ENCODE results near the gene MYH6. TPM values are rescaled to one million over a fixed set of nuclear protein-coding genes. Genes with fewer than 3 reads are reported as not detected.

Gene MYH6
- total and polyA plus RNA-seq, 4 donors = 0.05 to 0.17 (median 0.06) TPM; not detected in 1

DNA sequence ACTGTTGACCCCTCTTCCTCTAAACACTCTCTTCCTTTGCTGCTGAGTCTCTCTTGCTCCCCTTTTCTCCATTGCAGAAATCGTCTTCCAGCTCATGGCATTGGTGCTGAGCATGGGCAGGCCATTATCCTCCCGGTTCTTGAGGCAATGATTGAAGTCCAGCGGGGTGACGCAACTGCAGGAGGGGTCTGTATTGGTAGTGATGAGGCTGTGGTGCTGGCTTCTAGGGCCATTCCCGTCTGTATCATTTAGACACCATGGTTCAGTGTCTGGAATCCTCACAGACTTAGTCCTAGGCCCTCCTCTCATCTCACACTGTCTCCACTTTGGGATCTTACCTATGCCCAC, 54.7 kb downstream of the MYH6 start:
- 75% methylated on average over 5 of the region's 5 CpGs for WGBS
- no peaks in the 10 kb centered on the region for H3K9me3 ChIP-seq (ENCODE audit: control insufficient read depth in 4 of 4, low read length in 3 of 4)
- no peak overlapping the region for H3K4me3 ChIP-seq (ENCODE audit: low read depth in 1 of 3, low read length in 3 of 3)
- H3K4me1 ChIP-seq (ENCODE audit: control insufficient read depth in 4 of 4, insufficient read depth in 4 of 4, low read length in 3 of 4) = peaks cover 4 to 11% (median 8%) of the 10 kb centered on the region in 4 donors
- DNase-seq (ENCODE audit: low spot score) = no peak
- no peaks in the 10 kb centered on the region for H3K36me3 ChIP-seq (ENCODE audit: control insufficient read depth in 4 of 4, insufficient read depth in 3 of 4, low read depth in 1 of 4, low read length in 3 of 4)
- H3K27me3 ChIP-seq (ENCODE audit: control insufficient read depth in 4 of 4, insufficient read depth in 4 of 4, low read length in 3 of 4) = peaks cover 0 to 11% (median 2%) of the 10 kb centered on the region in 4 donors
- H3K27ac ChIP-seq (ENCODE audit: low read depth in 1 of 2, low read length in 2 of 2) = no peak overlapping the region
- TF ChIP-seq RAD21 (IDR thresholded peaks at IDR 0.05) (no peak), GABPA (IDR thresholded peaks at IDR 0.05 in 1 of 2, conservative IDR thresholded peaks at IDR 0.05 in 1 of 2) (no peak), EGR1 (IDR thresholded peaks at IDR 0.05; ENCODE audit: low read depth in 2 of 2) (no peak), FOXA2 (IDR thresholded peaks at IDR 0.05) (no peak), RXRA (IDR thresholded peaks at IDR 0.05) (no peak), SP1 (IDR thresholded peaks at IDR 0.05) (no peak), HNF4A (conservative IDR thresholded peaks at IDR 0.05) (no peak), YY1 (IDR thresholded peaks at IDR 0.05) (no peak), FOXA1 (IDR thresholded peaks at IDR 0.05) (no peak), TAF1 (conservative IDR thresholded peaks at IDR 0.05) (no peak), NR2F2 (IDR thresholded peaks at IDR 0.05) (no peak), HNF4G (IDR thresholded peaks at IDR 0.05) (no peak), JUND (IDR thresholded peaks at IDR 0.05) (no peak)
- TF ChIP-seq, protein P1, sequence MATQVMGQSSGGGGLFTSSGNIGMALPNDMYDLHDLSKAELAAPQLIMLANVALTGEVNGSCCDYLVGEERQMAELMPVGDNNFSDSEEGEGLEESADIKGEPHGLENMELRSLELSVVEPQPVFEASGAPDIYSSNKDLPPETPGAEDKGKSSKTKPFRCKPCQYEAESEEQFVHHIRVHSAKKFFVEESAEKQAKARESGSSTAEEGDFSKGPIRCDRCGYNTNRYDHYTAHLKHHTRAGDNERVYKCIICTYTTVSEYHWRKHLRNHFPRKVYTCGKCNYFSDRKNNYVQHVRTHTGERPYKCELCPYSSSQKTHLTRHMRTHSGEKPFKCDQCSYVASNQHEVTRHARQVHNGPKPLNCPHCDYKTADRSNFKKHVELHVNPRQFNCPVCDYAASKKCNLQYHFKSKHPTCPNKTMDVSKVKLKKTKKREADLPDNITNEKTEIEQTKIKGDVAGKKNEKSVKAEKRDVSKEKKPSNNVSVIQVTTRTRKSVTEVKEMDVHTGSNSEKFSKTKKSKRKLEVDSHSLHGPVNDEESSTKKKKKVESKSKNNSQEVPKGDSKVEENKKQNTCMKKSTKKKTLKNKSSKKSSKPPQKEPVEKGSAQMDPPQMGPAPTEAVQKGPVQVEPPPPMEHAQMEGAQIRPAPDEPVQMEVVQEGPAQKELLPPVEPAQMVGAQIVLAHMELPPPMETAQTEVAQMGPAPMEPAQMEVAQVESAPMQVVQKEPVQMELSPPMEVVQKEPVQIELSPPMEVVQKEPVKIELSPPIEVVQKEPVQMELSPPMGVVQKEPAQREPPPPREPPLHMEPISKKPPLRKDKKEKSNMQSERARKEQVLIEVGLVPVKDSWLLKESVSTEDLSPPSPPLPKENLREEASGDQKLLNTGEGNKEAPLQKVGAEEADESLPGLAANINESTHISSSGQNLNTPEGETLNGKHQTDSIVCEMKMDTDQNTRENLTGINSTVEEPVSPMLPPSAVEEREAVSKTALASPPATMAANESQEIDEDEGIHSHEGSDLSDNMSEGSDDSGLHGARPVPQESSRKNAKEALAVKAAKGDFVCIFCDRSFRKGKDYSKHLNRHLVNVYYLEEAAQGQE (IDR thresholded peaks at IDR 0.05) = no peak
- TF ChIP-seq, protein P2, sequence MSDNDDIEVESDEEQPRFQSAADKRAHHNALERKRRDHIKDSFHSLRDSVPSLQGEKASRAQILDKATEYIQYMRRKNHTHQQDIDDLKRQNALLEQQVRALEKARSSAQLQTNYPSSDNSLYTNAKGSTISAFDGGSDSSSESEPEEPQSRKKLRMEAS (IDR thresholded peaks at IDR 0.05) = no peak
- TF ChIP-seq, protein P3, sequence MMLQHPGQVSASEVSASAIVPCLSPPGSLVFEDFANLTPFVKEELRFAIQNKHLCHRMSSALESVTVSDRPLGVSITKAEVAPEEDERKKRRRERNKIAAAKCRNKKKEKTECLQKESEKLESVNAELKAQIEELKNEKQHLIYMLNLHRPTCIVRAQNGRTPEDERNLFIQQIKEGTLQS (IDR thresholded peaks at IDR 0.05) = no peak
- H3K9ac ChIP-seq (ENCODE audit: low read depth in 1 of 2, low read length in 2 of 2) = no peak overlapping the region

DNA sequence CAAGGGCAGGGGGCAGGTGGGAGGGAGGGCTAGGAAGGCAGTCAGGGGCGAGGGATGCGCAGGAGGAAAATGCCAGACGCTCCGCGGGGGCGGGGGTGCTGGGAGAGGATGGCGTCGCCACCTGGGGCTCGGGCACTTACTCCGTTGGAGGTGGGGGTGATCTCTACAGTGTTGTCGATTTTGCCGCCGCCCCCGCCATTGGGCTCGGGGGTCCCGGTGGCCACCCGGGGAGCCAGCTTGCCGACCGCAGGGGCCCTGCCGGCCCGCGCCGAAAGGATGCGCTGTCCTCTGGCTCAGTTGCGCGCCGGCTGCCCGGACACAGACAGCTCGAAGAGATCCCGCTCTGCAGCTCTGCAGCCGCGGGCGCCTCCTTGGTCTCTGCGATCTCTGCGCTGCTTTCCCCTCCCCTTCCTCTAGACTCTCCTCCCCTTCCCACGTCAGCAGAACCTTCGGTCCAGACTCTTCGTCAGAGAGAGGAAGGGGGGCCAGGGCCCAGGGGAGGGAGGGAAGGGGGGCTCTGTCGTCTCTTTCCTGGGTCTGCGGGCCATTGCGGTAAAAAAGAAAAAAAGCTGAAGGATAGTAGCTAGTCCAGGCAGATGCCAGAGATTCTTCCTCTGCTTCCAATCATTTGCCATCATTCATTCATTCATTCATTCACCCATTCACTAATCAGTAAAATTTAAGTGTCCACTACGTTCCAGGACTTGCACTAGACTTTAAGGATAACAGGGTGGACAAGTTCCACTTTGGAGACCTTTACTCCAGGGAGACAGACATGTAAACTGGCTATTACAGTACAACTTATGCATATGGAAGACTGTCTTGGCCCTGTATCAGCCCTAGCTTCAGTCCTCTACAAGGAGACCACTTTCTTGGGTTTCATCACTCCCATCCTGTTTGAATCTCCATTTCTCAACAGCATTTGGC, 55.3 kb downstream of the MYH6 start, which contains the start of gene SLC22A17:
Gene SLC22A17 (minus strand): TSS at position 382 of the 927 bp plus-strand sequence.
- WGBS = 4% methylated on average over 42 of the region's 42 CpGs
- H3K4me1 ChIP-seq (ENCODE audit: control insufficient read depth in 4 of 4, insufficient read depth in 4 of 4, low read length in 3 of 4) = peaks cover 4 to 11% (median 8%) of the 10 kb centered on the region in 4 donors
- H3K9me3 ChIP-seq (ENCODE audit: control insufficient read depth in 4 of 4, low read length in 3 of 4) = no peaks in the 10 kb centered on the region
- TF ChIP-seq RAD21 (IDR thresholded peaks at IDR 0.05) = peak in 1 of 2 donors; percentile 6
- no peak for TF ChIP-seq FOXA1 (IDR thresholded peaks at IDR 0.05)
- no peaks in the 10 kb centered on the region for H3K36me3 ChIP-seq (ENCODE audit: control insufficient read depth in 4 of 4, insufficient read depth in 3 of 4, low read depth in 1 of 4, low read length in 3 of 4)
- H3K9ac ChIP-seq (ENCODE audit: low read depth in 1 of 2, low read length in 2 of 2) = no peak within 1 kb of the TSS
- peaks cover 0 to 11% (median 2%) of the 10 kb centered on the region in 4 donors for H3K27me3 ChIP-seq (ENCODE audit: control insufficient read depth in 4 of 4, insufficient read depth in 4 of 4, low read length in 3 of 4)
- H3K4me3 ChIP-seq (ENCODE audit: low read depth in 1 of 3, low read length in 3 of 3) = peak within 1 kb of the TSS in 2 of 3 donors; percentile 31 to 55
- peak; percentile 55 for DNase-seq (ENCODE audit: low spot score)
- H3K27ac ChIP-seq (ENCODE audit: low read depth in 1 of 2, low read length in 2 of 2) = no peak within 1 kb of the TSS

Data from liver (tissue), 9 donors.